ENCODE data around the gene PMM2.

PMM2 gene

DNA sequence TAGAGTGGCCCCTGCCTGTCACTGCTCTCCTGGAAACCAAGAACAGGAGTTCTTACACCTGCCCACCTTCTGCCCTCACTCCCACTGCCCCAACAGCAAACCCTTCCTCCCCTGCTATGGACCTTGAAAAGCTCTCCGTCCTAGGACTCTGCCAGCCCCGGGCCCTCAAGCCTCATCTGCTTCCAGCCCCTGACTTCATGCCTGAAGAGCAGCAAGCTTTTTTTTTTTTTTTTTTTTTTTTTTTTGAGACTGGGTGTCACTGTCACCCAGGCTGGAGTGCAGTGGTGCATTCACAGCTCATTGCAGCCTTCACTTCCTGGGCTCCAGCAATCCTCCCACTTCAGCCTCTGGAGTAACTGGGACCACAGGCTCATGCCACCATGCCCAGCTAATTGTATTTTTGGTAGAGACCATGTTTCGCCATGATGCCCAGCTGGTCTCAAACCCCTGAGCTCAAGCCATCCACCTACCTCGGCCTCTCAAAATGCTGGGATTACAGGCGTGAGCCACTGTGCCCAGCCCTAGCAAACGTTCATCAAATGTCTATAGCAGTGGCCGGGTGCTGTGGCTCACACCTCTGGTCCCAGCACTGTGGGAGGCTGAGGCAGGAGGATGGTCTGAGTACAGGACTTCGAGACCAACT, 54.2 kb downstream of the PMM2 start:
- no peak for DNase-seq (ENCODE audit: low spot score)

DNA sequence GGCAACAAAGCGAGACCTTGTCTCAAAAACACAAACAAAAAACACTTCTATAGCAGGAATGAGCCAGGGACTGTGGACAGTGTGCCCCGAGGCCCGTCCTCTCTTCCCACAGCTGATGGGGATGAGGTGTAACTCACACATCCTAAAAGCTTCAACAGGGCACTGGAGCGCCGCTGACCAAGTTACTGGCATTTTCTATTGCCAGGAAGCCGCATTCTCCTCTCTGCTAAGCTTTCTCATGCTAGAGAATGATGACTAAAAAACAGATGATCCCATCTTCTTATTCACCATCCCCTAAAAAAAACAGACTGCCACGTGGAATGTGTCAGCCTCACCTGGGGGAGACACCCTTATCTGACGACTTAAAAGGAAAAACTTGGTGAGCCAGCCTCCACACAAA, 54.9 kb downstream of the PMM2 start:
- no peak for DNase-seq (ENCODE audit: low spot score)

DNA sequence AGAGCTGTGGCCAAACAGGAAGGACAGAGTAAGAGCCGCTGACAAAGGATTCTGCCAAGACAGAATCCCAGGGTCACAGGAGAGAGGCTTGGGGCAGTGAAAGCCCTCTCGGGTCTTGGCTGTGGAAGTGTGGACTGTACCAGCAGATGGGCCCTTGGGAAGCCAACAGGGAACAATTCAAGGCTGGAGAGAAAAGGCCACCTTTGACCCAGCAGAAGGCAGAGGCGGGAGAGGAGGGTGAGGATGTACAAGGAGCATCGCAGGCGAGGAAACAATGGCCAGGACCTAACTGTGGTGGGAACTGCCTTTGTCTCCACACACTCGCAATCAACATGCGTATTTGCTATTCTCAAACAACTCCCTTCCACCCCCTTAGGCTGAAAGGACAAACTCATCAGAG, 55.5 kb downstream of the PMM2 start:
- no peak for DNase-seq (ENCODE audit: low spot score)

DNA sequence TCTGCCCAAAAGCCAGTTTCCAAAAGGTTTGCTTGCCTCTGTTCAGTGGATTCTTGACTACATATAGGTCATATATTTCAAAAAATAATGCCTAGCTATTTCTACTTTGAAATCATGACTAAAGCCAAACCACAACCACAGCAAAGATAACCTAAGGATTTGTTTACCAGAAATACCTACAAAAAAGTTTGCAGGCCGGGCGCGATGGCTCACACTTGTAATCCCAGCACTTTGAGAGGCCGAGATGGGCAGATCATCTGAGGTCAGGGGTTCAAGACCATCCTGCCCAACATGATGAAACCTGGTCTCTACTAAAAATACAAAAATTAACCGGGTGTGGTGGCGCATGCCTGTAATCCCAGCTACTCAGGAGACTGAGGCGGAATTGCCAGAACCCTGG, 56.0 kb downstream of the PMM2 start:
- no peak for DNase-seq (ENCODE audit: low spot score)

DNA sequence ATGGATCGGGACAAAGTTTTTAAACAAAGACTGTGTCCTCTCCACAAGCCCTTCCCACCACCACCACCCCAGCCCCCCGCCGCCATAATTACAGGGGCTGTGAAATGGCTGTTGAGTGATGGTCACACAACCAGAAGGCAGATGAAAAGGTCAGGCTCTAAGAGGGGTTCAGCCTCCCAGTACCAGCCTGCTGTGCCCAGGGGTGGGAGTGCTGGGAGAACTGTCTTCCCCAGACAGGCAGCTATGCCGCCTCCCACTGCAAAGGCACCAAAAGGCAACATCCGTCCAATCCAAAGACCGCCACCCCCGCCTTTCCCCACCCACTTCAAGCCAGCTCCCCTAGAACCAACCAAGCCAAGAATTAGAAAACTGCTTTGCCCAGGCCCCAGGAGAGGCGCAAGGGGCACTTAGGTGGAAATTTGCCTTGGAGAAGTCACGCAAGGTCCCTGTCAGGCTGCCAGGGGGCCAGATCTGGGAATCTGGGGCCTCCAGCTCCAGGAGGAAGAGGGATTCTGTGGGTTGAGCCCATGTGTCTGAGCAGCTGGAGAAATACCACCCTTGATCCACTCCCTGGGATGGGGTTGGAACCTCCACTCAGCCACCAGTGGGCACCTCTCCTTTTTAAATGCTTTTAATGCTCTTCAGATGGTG, 56.8 kb downstream of the PMM2 start:
- no peak for DNase-seq (ENCODE audit: low spot score)

DNA sequence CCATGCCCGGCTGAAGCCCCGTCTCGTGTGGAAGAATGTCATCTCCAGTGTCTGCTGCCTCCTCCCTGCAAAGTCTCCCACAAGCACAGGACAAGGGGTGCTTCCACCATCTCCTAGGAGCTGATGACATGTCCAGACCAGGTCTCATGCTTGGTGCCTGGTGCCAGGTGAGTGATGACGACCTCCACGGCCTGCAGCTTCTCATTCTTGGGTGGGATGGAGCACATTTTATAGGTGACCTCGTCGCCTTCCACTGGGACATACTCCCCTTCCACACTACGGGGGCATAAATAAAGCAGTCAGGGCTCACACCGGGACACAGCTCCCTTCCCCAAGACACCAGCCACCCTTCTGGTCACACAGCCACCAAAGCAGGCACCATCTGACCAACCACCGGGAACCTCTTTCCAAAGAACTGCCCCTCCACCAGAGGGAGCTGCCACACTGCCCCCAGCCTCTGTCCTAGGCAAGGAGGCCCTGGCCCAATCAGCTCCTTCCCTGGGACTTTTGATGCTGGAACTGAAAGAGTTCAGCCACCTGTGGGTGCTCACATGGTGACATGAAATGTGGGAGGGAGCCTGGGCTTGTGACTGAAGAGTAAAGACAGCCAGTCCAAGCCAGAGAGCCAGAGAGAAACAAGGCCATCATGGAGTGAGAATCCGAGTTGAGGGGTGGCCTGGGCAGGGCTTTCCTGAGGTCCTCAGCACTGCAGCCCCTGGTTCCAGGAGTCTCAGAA, 57.6 kb downstream of the PMM2 start:
- DNase-seq (ENCODE audit: low spot score): no peak

DNA sequence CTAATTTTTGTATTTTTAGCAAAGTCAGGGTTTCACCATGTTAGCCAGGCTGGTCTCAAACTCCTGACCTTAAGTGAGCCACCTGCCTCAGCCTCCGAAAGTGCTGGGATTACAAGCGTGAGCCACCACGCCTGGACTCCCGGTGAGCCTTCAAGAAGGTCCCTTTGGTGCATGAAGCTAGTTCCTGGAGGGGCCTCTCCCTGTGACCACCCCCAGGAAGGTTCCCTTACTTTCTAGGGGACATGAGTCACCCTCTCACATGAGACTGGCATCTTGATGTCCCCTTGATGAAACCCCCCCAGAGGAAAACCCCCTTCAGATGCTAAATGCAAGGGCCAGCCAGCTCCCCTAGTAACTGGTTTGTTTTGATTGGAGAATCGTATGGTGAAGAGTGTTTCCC, 58.3 kb downstream of the PMM2 start:
- DNase-seq (ENCODE audit: low spot score): no peak

DNA sequence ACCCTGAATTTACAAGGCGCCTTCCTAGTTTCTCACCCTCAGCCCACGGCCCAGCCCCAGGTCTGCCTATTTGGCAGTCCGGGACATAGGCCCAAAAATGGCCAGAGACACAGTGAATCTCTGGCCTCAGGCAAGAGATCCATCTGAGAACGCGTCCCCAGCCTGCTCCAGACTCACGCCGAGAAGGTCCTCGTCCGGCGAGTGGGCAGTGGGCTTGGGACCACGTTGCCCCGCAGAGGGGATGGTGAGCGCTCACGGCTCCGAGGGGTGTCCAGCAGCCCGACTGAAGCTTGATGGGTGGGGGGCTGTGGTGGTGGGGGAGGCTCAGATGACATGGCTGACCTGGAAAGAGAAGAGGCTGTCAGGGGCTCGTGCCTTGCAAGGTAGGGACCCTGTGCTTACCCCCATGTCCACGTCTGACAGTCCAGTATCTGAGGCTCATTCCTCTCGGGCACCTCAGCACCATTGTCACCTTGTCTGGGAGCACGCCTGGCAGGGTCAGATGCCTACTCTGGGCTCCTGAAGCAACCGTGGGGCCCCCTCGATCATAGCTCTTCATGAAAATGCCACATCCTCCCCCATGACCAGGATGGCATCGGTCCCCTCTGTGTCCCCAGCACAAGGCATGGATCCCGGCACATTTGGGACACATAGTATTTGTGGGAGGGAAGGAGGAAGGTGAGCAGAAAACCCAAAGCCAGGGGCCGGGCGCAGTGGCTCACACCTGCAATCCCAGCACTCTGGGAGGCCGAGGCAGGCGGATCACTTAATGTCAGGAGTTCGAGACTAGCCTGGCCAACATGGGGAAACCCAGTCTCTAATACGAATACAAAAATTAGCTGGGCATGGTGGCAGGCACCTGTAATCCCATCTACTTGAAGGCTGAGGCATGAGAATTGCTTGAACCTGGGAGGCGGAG, 61.6 kb downstream of the PMM2 start:
- no peak for DNase-seq (ENCODE audit: low spot score)

DNA sequence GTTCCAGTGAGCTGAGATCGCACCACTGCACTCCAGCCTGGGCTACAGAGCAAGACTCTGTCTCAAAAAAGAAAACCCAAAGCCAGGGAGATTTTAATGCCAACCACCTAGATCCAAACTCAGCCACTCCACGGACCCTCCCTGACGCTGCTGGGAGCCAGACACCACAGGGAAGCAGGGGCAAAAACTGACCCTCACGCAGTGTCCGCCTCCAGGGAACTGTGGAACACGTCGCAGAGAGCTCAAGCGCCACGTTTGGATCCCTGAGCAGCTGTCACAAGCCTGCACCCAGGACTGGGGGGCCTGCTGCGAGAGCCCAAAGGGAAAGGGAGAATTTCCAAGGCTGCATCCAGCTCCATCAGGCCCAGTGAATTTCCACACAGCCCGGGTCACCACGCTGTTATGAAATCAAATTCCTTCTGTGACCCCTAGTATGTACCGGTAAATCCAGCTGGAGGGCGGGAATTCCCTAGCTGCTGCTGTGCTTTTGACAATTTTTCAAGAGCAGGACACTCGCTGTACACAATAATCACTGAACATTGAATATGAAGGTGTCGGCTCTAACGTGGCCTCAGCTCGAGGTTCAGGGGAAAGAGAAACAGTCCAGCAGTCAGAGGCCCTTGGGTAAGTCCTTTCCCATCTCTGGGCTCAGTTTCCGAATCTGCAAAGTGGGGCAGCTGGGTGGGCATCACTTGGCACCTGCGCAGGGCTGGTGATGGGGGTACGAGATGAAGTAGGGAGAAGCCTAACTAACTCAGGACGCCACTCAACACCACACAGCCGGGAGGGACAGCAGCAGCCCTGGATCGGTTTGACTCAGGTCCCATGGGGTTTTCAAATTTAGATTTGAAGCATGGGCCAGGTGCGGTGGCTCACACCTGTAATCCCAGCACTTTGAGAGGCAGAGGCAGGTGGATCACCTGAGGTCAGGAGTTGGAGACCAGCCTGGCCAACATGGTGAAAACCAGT, 62.6 kb downstream of the PMM2 start:
- DNase-seq (ENCODE audit: low spot score): no peak

DNA sequence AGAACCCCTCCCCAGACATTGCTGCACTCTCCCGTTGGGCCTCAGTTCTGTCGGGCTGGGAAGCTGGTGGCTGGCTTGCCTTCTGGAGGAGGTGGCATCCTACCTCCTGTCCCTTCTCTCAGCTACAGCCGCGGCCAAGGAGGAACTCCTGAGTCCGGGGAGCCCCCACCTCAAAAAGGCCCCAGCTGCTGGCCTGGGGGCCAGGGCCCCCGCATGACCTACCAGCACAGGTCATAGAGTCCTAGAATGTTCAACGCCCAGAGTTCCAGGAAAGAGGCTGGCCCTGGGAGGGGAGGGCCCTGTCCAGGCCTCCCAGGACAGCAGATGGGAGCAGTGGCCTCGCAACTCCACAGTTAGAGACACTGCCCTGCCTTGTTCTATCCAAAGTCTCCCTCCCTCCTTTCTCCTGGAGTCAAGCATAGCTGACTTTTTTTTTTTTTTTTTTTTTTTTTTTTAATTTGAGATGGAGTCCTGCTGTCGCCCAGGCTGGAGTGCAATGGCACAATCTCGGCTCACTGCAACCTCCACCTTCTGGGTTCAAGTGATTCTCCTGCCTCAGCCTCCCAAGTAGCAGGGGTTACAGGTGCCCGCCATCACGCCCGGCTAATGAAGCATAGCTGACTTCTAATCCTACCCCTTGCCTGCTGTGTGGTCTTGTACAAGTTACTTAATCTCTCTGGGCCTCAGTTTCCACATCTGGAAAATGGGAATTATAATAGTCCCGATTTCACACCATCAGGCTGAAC, 64.1 kb downstream of the PMM2 start:
- no peak for DNase-seq (ENCODE audit: low spot score)

DNA sequence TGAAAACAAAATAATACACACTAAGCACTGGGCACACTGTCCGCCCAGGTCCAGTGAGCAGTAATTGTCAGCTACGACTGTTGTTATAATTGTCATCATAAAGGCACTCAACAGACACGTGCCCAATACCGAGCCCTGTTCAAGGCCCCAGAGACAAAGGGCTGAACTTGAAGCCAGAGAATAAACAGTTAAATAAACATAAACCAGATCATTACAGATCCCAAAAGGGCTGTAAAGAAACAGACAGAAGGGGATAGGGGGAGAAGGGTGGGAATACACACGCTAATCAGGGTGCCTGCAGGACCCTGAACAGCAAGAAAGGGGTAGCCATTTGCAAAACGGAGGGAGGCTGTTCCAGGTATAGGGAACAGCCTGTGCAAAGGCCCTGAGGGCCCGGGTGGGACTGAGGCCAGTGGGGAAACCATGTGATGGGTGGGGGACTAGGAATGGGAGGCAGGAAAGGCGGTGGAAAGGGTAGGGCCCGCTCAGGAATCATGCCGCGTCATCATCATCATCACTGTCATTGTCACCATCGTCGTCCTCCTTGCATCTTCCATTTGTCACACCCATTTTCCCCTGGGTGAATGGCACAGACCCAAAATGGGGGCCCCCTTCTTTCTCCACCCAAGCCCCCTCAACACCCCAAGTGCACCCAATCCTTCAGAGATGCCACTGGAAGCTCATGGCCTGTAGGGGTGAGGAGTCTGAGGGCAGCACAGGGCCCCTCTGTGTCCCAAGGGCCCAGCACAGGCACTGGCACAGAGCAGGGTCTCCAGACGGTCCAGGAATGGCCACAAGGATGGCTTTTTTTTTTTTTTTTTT, 64.9 kb downstream of the PMM2 start:
- no peak for DNase-seq (ENCODE audit: low spot score)

DNA sequence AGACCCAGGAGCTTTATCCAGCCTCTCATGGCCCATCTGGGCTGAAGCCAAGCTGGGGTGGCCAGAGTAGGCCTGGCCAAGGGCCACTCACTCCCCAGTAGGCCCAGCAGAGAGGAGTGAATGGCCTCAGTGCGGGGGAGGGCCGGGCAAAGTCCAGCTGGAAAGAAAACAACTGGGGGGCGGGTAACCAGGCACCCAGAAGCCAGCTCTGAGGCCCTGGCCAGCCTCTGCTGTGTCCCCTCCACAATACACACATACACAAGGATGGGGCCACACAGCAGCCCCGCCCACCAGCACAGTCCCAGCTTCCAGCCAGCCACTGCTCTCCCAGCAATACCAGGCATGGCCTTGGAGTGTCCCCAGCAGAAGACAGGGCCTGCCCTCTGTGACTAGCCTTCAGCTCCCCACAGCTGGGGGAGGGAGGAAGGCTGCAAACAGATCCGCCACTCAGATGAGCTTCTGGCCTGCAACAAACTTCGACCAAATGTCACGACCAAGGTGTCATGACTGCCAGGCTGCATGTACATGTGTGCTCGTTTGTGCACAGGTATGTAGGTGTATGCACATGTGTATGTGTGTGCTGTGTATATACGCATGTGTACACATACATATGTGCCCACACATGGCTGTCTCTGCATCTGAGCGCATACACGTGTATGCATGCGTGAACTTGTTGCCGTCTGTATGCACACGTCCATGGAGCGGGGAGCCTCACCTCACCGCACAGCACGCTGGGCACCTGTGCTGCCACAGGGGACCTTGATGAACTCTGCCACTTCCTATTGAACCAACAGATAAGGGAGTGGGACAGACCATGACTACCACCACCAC, 66.2 kb downstream of the PMM2 start:
- peak; percentile 94 for DNase-seq (ENCODE audit: low spot score)

DNA sequence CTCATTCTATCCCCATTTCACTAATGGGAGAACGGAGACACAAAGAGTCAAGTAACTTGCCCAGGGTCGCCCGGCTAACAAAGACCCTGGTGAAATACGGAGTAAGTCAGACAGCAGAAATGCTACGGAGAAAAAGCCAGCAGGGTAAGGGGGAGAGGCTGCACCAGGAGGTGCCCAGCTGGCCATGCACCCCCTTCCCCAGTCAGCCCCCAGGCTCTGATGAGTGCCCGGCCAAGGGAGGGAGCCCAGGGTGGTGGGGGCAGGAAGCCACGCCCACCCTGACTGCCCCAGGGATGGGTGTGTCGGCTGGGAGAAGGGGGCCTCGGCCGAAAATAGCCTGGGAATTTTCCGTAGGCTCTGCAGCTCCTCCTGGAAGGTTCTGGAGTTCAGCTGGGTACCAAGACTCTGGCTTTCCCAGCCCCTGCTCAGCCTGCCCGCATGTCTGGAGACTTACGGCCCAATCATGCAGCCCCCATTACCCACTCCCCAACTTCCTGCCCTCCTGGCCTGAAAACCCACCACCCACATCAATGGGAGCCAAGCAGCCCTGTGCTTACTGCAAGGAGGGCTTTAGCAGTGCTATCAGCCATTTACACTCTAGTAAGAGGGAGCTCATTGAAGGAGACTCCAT, 67.0 kb downstream of the PMM2 start:
- no peak for DNase-seq (ENCODE audit: low spot score)

DNA sequence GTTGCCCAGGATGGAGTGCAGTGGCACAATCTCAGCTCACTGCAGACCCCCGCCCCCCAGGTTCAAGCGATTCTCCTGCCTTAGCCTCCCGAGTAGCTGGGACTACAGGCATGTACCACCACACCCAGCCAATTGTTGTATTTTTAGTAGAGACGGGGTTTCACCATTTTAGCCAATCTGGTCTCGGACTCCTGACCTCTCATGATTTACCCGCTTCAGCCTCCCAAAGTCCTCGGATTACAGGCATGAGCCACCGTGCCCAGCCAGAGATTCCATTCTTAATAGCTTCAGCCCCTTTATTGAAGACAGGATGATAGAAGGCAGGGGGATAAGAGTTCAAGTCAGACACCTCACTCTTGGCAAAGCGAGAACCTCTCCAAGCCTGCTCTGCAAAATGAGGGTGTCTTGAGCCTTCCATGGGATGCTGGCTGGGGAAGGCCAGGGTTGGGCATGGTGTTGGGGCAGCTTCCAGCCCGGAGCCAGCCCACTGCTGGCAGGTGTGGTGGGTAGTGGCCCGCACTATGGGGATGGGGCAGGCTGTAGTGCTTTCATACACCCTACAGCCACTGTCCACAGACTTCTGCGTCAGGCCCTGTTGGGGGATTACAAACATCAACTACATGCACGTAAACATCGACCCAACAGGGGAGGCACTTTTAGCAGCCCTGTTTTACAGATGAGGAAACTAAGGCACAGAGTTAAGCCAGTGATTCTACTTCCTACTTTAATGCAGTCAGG, 67.7 kb downstream of the PMM2 start:
- no peak for DNase-seq (ENCODE audit: low spot score)

DNA sequence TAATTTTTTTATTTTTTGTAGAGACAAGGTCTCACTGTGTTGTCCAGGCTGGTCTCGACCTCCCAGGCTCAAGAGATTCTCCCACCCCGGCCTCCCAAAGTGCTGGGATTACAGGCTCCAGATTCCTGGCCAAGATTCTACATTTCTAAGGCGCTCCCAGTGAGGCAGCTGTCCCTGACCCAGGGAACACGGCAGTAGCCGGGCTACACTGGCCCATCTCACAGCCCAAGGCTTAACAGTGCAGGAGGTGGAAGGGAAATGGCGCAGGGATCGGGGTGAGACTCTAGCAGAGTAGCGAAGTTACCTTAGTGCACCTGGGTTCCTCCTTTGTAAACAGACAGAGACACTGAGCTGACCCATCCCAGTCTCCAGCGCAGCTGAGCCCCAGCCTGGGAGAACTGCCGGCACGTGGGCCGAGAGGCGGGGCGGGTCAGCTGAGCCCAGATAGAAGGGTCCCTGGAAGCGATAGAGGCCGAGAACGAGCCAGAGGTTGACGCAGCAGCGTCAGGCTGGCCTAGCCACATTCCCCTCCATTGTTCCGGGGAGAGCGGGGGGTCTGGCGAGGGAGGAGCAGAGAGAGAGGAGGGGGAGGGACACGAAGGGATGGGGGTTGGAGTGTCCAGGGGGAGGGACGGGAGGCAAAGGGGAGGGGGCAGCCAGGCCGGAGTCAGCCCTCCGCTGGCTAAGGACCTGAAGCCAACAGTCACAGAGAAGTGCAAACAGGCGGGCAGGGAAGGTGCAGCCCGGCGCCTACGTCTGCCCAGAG, 68.7 kb downstream of the PMM2 start:
- peak; percentile 74 for DNase-seq (ENCODE audit: low spot score)

DNA sequence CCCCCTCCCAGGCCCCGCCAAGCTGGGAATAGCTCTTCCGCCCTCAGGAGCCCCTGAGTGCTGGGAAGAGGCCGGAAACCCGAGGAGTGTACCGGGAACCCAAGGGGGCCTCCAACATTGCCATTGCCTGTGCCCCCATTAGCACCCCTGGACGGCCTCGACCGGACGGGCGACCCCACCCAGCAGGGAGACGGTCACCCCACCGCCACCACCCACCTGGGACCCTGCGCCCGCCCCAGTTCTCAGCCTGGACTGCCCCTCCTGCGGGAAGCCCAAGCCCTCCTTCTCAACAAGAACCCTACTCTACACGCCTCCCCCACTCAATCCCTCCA, 69.2 kb downstream of the PMM2 start:
- DNase-seq (ENCODE audit: low spot score): no peak

Data from putamen (tissue), 1 donor.